ENCODE data around the gene KRTAP5-5. TPM values are rescaled to one million over a fixed set of nuclear protein-coding genes. Genes with fewer than 3 reads are reported as not detected.

Gene KRTAP5-5, protein sequence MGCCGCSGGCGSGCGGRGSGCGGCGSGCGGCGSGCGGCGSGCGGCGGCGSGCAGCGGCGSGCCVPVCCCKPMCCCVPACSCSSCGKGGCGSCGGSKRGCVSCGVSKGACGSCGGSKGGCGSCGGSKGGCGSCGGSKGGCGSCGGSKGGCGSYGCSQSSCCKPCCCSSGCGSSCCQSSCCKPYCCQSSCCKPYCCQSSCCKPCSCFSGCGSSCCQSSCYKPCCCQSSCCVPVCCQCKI
- not detected in 5 replicates for total RNA-seq (2022; extraction: Qiagen RNA extraction)

DNA sequence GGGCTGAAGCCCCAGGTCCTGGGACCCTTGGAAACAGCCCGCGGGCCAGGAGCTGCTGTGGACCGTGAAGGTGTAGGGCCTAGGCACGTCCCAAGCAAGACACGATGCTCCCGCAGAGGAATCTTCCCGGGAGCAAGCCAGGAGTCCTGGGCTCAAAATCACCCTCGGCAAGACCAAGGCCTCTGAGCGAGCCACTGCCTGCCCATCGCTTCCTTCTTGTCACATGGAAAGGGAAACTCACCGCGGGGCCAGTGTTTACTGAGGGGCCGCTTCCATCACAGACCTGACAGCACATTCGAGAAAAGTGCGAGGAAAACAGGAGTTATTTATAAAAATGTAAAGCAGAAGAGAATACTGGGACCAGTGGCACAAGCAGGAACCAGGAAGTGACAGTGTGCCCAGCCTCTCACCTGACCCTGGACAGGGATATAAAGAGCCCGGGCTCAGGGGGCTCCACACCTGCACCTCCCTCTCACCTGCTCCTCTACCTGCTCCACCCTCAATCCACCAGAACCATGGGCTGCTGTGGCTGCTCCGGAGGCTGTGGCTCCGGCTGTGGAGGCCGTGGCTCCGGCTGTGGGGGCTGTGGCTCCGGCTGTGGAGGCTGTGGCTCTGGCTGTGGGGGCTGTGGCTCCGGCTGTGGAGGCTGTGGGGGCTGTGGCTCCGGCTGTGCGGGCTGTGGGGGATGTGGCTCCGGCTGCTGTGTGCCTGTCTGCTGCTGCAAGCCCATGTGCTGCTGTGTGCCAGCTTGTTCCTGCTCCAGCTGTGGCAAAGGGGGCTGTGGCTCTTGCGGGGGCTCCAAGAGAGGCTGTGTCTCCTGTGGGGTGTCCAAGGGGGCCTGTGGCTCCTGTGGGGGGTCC lies at the start of gene KRTAP5-5:
TSS of gene KRTAP5-5 (plus strand) at position 450 of the 860 bp plus-strand sequence. CDS start at position 516, 66 bp downstream.

GRCh38 chr11:1584661-1585370 lies 44.8 kb upstream of the KRTAP5-5 start, which contains the start of gene KRTAP5-1:
Gene KRTAP5-1, minus strand, starts transcription at chr11:1585283. Its CDS starts 34 bp downstream, at chr11:1585249.

DNA sequence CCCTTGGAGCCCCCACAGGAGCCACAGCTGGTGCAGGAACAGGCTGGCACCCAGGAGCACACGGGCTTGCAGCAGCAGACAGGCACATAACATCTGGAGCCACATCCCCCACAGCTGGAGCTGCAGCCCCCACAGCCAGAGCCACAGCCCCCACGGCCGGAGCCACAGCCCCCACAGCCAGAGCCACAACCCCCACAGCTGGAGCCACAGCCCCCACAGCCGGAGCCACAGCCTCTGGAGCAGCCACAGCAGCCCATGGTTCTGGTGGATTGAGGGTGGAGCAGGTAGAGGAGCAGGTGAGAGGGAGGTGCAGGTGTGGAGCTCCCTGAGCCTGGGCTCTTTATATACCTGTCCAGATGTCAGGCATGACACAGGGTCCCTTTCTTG lies 31.6 kb upstream of the KRTAP5-5 start, which contains the start of gene KRTAP5-2:
TSS of gene KRTAP5-2 (minus strand) at position 301 of the 387 bp plus-strand sequence. CDS start at position 257, 44 bp downstream.

DNA sequence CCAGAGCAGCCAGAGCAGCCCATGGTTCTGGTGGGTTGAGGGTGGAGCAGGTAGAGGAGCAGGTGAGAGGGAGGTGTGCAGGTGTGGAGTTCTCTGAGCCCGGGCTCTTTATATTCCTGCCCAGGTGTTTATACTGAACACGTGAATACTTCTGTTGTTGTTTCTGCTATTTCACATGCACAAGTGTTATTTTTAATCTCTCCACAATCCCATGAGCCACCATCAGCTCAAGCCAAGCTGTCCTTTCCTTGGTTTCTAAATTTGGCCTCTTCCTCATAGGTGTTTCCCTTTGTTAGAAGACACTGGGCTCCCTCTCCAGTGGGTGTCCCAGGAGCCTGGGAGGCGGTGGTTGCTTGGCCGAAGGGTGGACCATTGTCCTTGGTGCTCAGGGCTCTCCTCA lies 21.2 kb upstream of the KRTAP5-5 start, which contains the start of gene KRTAP5-3:
TSS of gene KRTAP5-3 (minus strand) at position 101 of the 400 bp plus-strand sequence. CDS start at position 23, 78 bp downstream.

GRCh38 chr11:1622086-1622485 lies 7.5 kb upstream of the KRTAP5-5 start, which contains the start of gene KRTAP5-4:
Gene KRTAP5-4, minus strand, starts transcription at chr11:1622138. Its CDS starts 45 bp downstream, at chr11:1622093.

Other genes with a start within 250 kb of the KRTAP5-5 start
- 4.5 to 7.8 TPM (median 6.3 TPM) in 5 replicates for gene BRSK2, start 239.8 kb upstream of the KRTAP5-5 start, total RNA-seq (2022; extraction: Qiagen RNA extraction)
- gene MOB2, start 143.0 kb upstream of the KRTAP5-5 start, total RNA-seq (2022; extraction: Qiagen RNA extraction): 40.5 to 47.5 TPM (median 42.1 TPM) in 5 replicates
- gene DUSP8, start 57.5 kb upstream of the KRTAP5-5 start, total RNA-seq (2022; extraction: Qiagen RNA extraction): 1.4 to 2.2 TPM (median 1.8 TPM) in 5 replicates
- not detected in 5 replicates for gene KRTAP5-1, start 44.5 kb upstream of the KRTAP5-5 start, total RNA-seq (2022; extraction: Qiagen RNA extraction)
- not detected in 5 replicates for gene KRTAP5-2, start 31.5 kb upstream of the KRTAP5-5 start, total RNA-seq (2022; extraction: Qiagen RNA extraction)
- gene KRTAP5-3, start 21.3 kb upstream of the KRTAP5-5 start, total RNA-seq (2022; extraction: Qiagen RNA extraction): not detected in 5 replicates
- gene KRTAP5-4, start 7.6 kb upstream of the KRTAP5-5 start, total RNA-seq (2022; extraction: Qiagen RNA extraction): not detected in 5 replicates
- gene KRTAP5-6, start 67.4 kb downstream of the KRTAP5-5 start, total RNA-seq (2022; extraction: Qiagen RNA extraction): not detected in 5 replicates
- gene IFITM10, start 120.8 kb downstream of the KRTAP5-5 start, total RNA-seq (2022; extraction: Qiagen RNA extraction): 1.0 to 2.1 TPM (median 1.3 TPM) in 5 replicates
- gene CTSD, start 134.2 kb downstream of the KRTAP5-5 start, total RNA-seq (2022; extraction: Qiagen RNA extraction): 349 to 542 TPM (median 490 TPM) in 5 replicates
- gene SYT8, start 205.2 kb downstream of the KRTAP5-5 start, total RNA-seq (2022; extraction: Qiagen RNA extraction): 0.12 to 0.49 TPM (median 0.26 TPM) in 5 replicates
- 0.23 TPM in 1 of 5 replicates, not detected in the others for gene TNNI2, start 209.2 kb downstream of the KRTAP5-5 start, total RNA-seq (2022; extraction: Qiagen RNA extraction)
- 1.2 to 1.6 TPM (median 1.4 TPM) in 5 replicates for gene LSP1, start 223.3 kb downstream of the KRTAP5-5 start, total RNA-seq (2022; extraction: Qiagen RNA extraction)